Subcutaneous abdominal adipose tissue (tissue), 5 donors: ENCODE measurements around the gene CNTN5.
"Not testable (repeated sequence)": the region's sequence is repeated elsewhere in the genome, so short reads cannot be mapped to it uniquely, and the experiment has no call there.

Experiments used
- H3K27ac ChIP-seq: one replicate; pipeline ENCODE4 v1.7.0; 2013; ENCODE audit warnings: low read depth, mild to moderate bottlenecking, inconsistent platforms, low read length, moderate library complexity
- H3K27me3 ChIP-seq, 5 donors: one replicate each; pipeline ENCODE4 v1.7.0; 2013; ENCODE audit warnings: low read length in 5 of 5, inconsistent platforms in 1 of 5; ENCODE audit not compliant: control insufficient read depth in 5 of 5, insufficient read depth in 4 of 5
- H3K36me3 ChIP-seq, 5 donors: one replicate each; pipeline ENCODE4 v1.7.0; 2013; ENCODE audit warnings: low read length in 5 of 5; ENCODE audit not compliant: control insufficient read depth in 5 of 5, insufficient read depth in 5 of 5
- H3K4me1 ChIP-seq, 5 donors: one replicate each; pipeline ENCODE4 v1.7.0; 2013; ENCODE audit warnings: low read length in 5 of 5, mild to moderate bottlenecking in 3 of 5, moderate library complexity in 1 of 5; ENCODE audit not compliant: control insufficient read depth in 5 of 5, insufficient read depth in 5 of 5
- H3K4me3 ChIP-seq, 5 donors: one replicate each; pipeline ENCODE4 v1.7.0; 2013; ENCODE audit warnings: low read length in 5 of 5, low read depth in 1 of 5
- H3K9ac ChIP-seq, 5 donors: one replicate each; pipeline ENCODE4 v1.7.0; 2013; ENCODE audit warnings: low read length in 5 of 5, mild to moderate bottlenecking in 4 of 5, moderate library complexity in 3 of 5
- H3K9me3 ChIP-seq, 5 donors: one replicate each; pipeline ENCODE4 v1.7.0; 2013; ENCODE audit warnings: low read length in 5 of 5; ENCODE audit not compliant: control insufficient read depth in 5 of 5
- donor health status: healthy.
- donor health status: healthy.
- donor health status: healthy.
- donor health status: healthy.
- donor health status: healthy.

Gene CNTN5

GRCh38 chr11:99256614-99257013, 235.9 kb downstream of the CNTN5 start:
- Histone ChIP-seq H3K9me3 (no peaks in the 10 kb centered on the region), H3K27me3 (no peaks in the 10 kb centered on the region), H3K27ac (no peak overlapping the region), H3K4me1 (no peaks in the 10 kb centered on the region), H3K9ac (no peak overlapping the region), H3K36me3 (no peaks in the 10 kb centered on the region), H3K4me3 (no peak overlapping the region)

- no peaks in the 10 kb centered on the region for H3K36me3 ChIP-seq
- no peaks in the 10 kb centered on the region for H3K4me1 ChIP-seq
- no peak overlapping the region for H3K9ac ChIP-seq
- no peak overlapping the region for H3K27ac ChIP-seq
- no peak overlapping the region for H3K4me3 ChIP-seq
- no peaks in the 10 kb centered on the region for H3K27me3 ChIP-seq
- no peaks in the 10 kb centered on the region for H3K9me3 ChIP-seq
Observed at GRCh38 chr11:99257131-99257530, 236.4 kb downstream of the CNTN5 start.

DNA sequence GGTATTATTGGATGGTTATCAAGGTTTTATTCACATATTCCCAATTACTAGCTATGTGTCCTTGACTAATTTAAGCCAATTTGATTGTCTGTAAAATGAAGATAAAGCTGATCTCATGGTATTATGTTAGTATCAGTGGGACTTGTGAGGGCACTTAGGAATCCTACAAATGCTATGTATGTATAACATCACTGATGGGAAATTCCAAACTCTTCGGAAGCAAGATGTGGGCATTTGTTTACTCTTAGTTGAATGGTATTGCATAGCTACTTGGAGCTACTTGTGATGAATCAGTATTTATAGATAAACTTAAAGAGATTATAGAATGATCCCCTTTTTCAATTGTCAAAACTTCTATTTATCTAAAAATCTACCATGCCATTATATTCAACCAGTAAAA, 239.9 kb downstream of the CNTN5 start:
- Histone ChIP-seq H3K4me1 (no peaks in the 10 kb centered on the region), H3K9ac (no peak overlapping the region), H3K27ac (no peak overlapping the region), H3K9me3 (no peaks in the 10 kb centered on the region), H3K27me3 (no peaks in the 10 kb centered on the region), H3K4me3 (no peak overlapping the region), H3K36me3 (no peaks in the 10 kb centered on the region)

DNA sequence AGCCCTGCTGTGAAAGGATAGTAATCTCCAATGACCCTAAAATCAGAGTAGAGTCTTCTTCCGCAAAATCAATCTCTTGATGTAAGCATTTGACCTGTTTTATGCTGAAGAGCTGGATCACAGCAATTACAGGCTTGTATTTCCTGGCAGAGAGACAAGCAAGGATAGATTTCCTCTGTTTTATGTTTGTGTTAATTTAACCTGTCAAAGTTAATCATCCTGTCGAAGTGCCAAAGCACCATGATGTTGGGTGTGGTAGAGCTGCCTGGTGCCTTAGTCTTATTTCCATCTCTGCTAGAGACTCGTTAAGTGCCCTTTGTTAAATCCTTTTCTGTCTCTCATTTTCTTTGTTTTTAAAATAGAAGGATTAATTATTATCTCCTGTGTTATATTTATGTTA, 248.1 kb downstream of the CNTN5 start:
- no peak overlapping the region for H3K27ac ChIP-seq
- H3K36me3 ChIP-seq: no peaks in the 10 kb centered on the region
- no peaks in the 10 kb centered on the region for H3K9me3 ChIP-seq
- no peaks in the 10 kb centered on the region for H3K27me3 ChIP-seq
- no peak overlapping the region for H3K4me3 ChIP-seq
- H3K4me1 ChIP-seq: no peaks in the 10 kb centered on the region
- H3K9ac ChIP-seq: no peak overlapping the region

DNA sequence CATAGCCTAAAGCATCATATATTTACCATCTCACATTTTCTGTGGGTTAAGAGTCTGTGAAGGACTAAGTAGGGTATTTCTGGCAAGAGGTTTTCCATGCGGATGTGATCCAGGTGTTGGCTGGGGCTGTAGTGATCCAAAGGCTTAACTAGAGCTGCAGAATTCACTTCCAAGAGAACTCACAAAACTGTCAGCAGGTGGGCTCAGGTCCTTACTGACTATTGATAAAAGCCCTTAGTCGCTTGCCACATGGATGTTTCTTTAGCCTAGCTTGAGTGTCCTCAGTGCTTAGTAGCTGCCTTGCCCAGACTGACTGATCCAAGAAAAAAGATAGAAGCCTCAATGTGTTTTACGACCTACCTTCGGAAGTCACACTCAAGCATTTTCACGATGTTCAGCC, 250.8 kb downstream of the CNTN5 start:
- Histone ChIP-seq H3K27me3 (no peaks in the 10 kb centered on the region), H3K4me3 (no peak overlapping the region), H3K9me3 (no peaks in the 10 kb centered on the region), H3K36me3 (no peaks in the 10 kb centered on the region), H3K4me1 (no peaks in the 10 kb centered on the region), H3K27ac (no peak overlapping the region), H3K9ac (no peak overlapping the region)

GRCh38 chr11:99275521-99275920, 254.8 kb downstream of the CNTN5 start:
- H3K9me3 ChIP-seq: no peaks in the 10 kb centered on the region
- H3K4me3 ChIP-seq: no peak overlapping the region
- no peaks in the 10 kb centered on the region for H3K4me1 ChIP-seq
- no peaks in the 10 kb centered on the region for H3K27me3 ChIP-seq
- H3K36me3 ChIP-seq: no peaks in the 10 kb centered on the region
- no peak overlapping the region for H3K27ac ChIP-seq
- H3K9ac ChIP-seq: no peak overlapping the region

GRCh38 chr11:99277281-99277680, 256.5 kb downstream of the CNTN5 start:
- H3K36me3 ChIP-seq: no peaks in the 10 kb centered on the region
- H3K4me3 ChIP-seq: no peak overlapping the region
- H3K9me3 ChIP-seq: no peaks in the 10 kb centered on the region
- no peak overlapping the region for H3K9ac ChIP-seq
- no peaks in the 10 kb centered on the region for H3K27me3 ChIP-seq
- no peak overlapping the region for H3K27ac ChIP-seq
- no peaks in the 10 kb centered on the region for H3K4me1 ChIP-seq

DNA sequence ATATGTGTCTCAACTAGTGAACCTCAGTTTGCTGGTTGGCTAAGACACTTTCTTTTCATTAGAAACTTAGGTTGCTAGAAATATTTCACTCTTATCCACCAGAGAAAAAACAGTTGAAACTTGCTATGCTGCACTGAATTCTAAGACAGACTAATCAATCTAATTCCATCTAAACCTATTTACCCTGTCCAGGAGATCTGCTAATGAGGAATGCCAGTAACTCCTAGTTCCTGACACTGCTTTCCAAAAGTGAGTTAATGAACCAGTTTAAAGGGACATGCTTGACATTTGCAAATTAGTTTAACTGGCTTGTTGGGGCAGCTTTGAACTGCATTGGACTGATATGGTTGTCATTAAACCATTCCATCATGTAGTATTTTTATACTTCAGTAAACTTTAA, 258.5 kb downstream of the CNTN5 start:
- Histone ChIP-seq H3K9ac (no peak overlapping the region), H3K27ac (no peak overlapping the region), H3K36me3 (no peaks in the 10 kb centered on the region), H3K4me1 (no peaks in the 10 kb centered on the region), H3K9me3 (no peaks in the 10 kb centered on the region), H3K27me3 (no peaks in the 10 kb centered on the region), H3K4me3 (no peak overlapping the region)

GRCh38 chr11:99281331-99281730, 260.6 kb downstream of the CNTN5 start:
- Histone ChIP-seq H3K27ac (no peak overlapping the region), H3K9ac (no peak overlapping the region), H3K4me3 (no peak overlapping the region), H3K4me1 (no peaks in the 10 kb centered on the region), H3K27me3 (no peaks in the 10 kb centered on the region), H3K36me3 (no peaks in the 10 kb centered on the region), H3K9me3 (no peaks in the 10 kb centered on the region)

DNA sequence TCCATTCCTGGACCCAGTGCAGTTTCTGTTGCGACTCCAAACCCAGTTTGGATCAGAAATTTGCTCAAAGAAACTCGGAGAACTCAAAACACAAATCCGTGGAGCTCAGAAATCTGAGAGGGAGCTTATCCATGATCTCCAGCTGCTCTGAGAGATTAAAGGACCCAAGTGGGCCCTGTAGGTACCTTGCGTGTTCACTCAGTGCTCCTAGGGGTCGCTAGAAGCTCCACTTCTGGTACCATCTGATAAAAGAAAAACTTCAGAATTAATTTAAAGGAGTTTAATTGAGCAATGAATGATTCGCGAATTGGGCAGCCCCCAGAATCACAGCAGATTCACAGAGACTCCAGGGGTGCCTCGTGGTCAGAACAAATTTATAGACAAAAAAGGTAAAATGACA, 277.2 kb downstream of the CNTN5 start:
- H3K4me1 ChIP-seq, H3K9ac ChIP-seq, H3K36me3 ChIP-seq, H3K27ac ChIP-seq, H3K27me3 ChIP-seq, H3K4me3 ChIP-seq: not testable (repeated sequence)
- peaks cover 0 to 11% (median 2%) of the 10 kb centered on the region in 5 donors for H3K9me3 ChIP-seq

DNA sequence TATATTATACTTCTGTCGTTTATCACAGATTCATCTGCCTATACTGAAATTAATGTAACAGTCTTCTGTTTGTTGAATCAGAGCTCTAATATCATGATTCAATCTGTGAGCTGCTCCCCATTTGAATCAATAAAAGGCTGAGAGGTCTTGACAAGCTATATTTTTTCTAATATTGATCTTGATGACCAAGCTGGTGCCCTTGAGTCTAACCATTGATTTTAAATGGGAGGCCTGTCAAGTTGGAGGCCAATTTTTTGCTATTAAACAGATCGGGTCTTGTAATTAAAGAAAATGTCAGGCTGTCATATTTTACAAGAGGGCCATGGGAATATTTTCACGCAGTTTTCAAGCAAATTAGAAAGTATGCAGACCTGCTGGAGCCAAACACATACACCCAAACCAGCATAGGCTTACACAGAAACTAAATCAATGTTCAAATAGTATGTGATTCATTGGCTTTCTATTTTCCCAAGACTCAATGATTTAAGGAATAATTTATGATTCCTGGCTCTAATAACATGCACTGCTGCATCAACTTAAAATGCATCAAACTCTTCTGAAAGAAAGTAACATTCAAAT, 286.9 kb downstream of the CNTN5 start:
- Histone ChIP-seq H3K36me3 (no peaks in the 10 kb centered on the region), H3K9ac (no peak overlapping the region), H3K4me1 (no peaks in the 10 kb centered on the region), H3K4me3 (no peak overlapping the region), H3K27me3 (no peaks in the 10 kb centered on the region), H3K27ac (no peak overlapping the region), H3K9me3 (no peaks in the 10 kb centered on the region)
